BLaER1 (cell line): ENCODE data around the gene C1orf105.

Experiments used
- H3K27ac ChIP-seq: shearing (Covaris generic); formaldehyde crosslinking; 2 replicates; pipeline ENCODE4 v1.8.1; 2022
- H3K27me3 ChIP-seq: shearing (Covaris generic); formaldehyde crosslinking; 2 replicates; pipeline ENCODE4 v1.8.1; 2022
- H3K36me3 ChIP-seq: shearing (Covaris generic); formaldehyde crosslinking; 2 replicates; pipeline ENCODE4 v1.8.1; 2022
- H3K4me1 ChIP-seq: shearing (Covaris generic); formaldehyde crosslinking; 2 replicates; pipeline ENCODE4 v1.8.1; 2022
- H3K4me2 ChIP-seq: shearing (Covaris generic); formaldehyde crosslinking; 2 replicates; pipeline ENCODE4 v1.8.1; 2022
- H3K4me3 ChIP-seq: shearing (Covaris generic); formaldehyde crosslinking; 2 replicates; pipeline ENCODE4 v1.8.1; 2022
- H3K9ac ChIP-seq: shearing (Covaris generic); formaldehyde crosslinking; 2 replicates; pipeline ENCODE4 v1.8.1; 2022
- H3K9me3 ChIP-seq: shearing (Covaris generic); formaldehyde crosslinking; 2 replicates; pipeline ENCODE4 v1.8.1; 2022
- H4K20me1 ChIP-seq: shearing (Covaris generic); formaldehyde crosslinking; 2 replicates; pipeline ENCODE4 v1.8.1; 2022
- Cebpa-rat ChIP-seq: shearing (Covaris generic); IDR thresholded peaks from 2 replicates; pipeline ENCODE4 v1.8.1; 2022

The C1orf105 gene

GRCh38 chr1:172467446-172467845 is 47.0 kb downstream of the C1orf105 start:
- H3K9me3 ChIP-seq: no peaks in the 10 kb centered on the region
- TF ChIP-seq Cebpa-rat: no peak
- no peak overlapping the region for H3K4me3 ChIP-seq
- H3K9ac ChIP-seq: no peak overlapping the region
- H3K4me2 ChIP-seq: no peak overlapping the region
- no peak overlapping the region for H3K27ac ChIP-seq
- H3K36me3 ChIP-seq: no peaks in the 10 kb centered on the region
- H4K20me1 ChIP-seq: no peaks in the 10 kb centered on the region
- H3K27me3 ChIP-seq: no peaks in the 10 kb centered on the region
- H3K4me1 ChIP-seq: no peaks in the 10 kb centered on the region

- H3K9ac ChIP-seq: no peak overlapping the region
- no peak overlapping the region for H3K27ac ChIP-seq
- no peaks in the 10 kb centered on the region for H3K9me3 ChIP-seq
- H3K27me3 ChIP-seq: no peaks in the 10 kb centered on the region
- no peaks in the 10 kb centered on the region for H3K4me1 ChIP-seq
- H3K4me3 ChIP-seq: no peak overlapping the region
- TF ChIP-seq Cebpa-rat: no peak
- H3K4me2 ChIP-seq: no peak overlapping the region
- no peaks in the 10 kb centered on the region for H4K20me1 ChIP-seq
- H3K36me3 ChIP-seq: no peaks in the 10 kb centered on the region
Measured at GRCh38 chr1:172468296-172468695, 47.8 kb downstream of the C1orf105 start.

GRCh38 chr1:172469717-172470116 is 49.2 kb downstream of the C1orf105 start:
- Histone ChIP-seq H3K27me3 (no peaks in the 10 kb centered on the region), H3K27ac (no peak overlapping the region)
- TF ChIP-seq Cebpa-rat: no peak

GRCh38 chr1:172470149-172470548 is 49.7 kb downstream of the C1orf105 start:
- H3K36me3 ChIP-seq: no peaks in the 10 kb centered on the region

More at GRCh38 chr1:172469717-172470116, 49.2 kb downstream of the C1orf105 start:
- no peaks in the 10 kb centered on the region for H3K4me1 ChIP-seq
- no peak overlapping the region for H3K4me3 ChIP-seq
- no peaks in the 10 kb centered on the region for H3K9me3 ChIP-seq
- no peaks in the 10 kb centered on the region for H3K36me3 ChIP-seq
- no peak overlapping the region for H3K9ac ChIP-seq
- H3K4me2 ChIP-seq: no peak overlapping the region
- no peaks in the 10 kb centered on the region for H4K20me1 ChIP-seq

GRCh38 chr1:172471666-172472065 is 51.2 kb downstream of the C1orf105 start:
- no peak overlapping the region for H3K9ac ChIP-seq
- no peaks in the 10 kb centered on the region for H3K4me1 ChIP-seq
- H3K4me2 ChIP-seq: no peak overlapping the region
- no peaks in the 10 kb centered on the region for H3K9me3 ChIP-seq
- no peaks in the 10 kb centered on the region for H3K36me3 ChIP-seq
- no peak overlapping the region for H3K4me3 ChIP-seq
- no peaks in the 10 kb centered on the region for H4K20me1 ChIP-seq
- no peak for TF ChIP-seq Cebpa-rat
- H3K27ac ChIP-seq: no peak overlapping the region
- no peaks in the 10 kb centered on the region for H3K27me3 ChIP-seq

More at GRCh38 chr1:172470149-172470548, 49.7 kb downstream of the C1orf105 start:
- no peaks in the 10 kb centered on the region for H4K20me1 ChIP-seq
- no peak overlapping the region for H3K27ac ChIP-seq
- H3K4me1 ChIP-seq: no peaks in the 10 kb centered on the region
- no peaks in the 10 kb centered on the region for H3K9me3 ChIP-seq
- no peaks in the 10 kb centered on the region for H3K27me3 ChIP-seq
- H3K4me3 ChIP-seq: no peak overlapping the region
- TF ChIP-seq Cebpa-rat: no peak
- H3K9ac ChIP-seq: no peak overlapping the region
- no peak overlapping the region for H3K4me2 ChIP-seq

- H3K4me2 ChIP-seq: no peak overlapping the region
- H3K27me3 ChIP-seq: no peaks in the 10 kb centered on the region
- H3K9ac ChIP-seq: no peak overlapping the region
- H3K9me3 ChIP-seq: no peaks in the 10 kb centered on the region
- H4K20me1 ChIP-seq: no peaks in the 10 kb centered on the region
- H3K36me3 ChIP-seq: no peaks in the 10 kb centered on the region
- TF ChIP-seq Cebpa-rat: no peak
- H3K27ac ChIP-seq: no peak overlapping the region
- H3K4me3 ChIP-seq: no peak overlapping the region
- no peaks in the 10 kb centered on the region for H3K4me1 ChIP-seq
Measured at GRCh38 chr1:172472495-172472894, 52.0 kb downstream of the C1orf105 start.

- H3K9me3 ChIP-seq: no peaks in the 10 kb centered on the region
- no peaks in the 10 kb centered on the region for H3K27me3 ChIP-seq
- TF ChIP-seq Cebpa-rat: no peak
- no peak overlapping the region for H3K27ac ChIP-seq
- no peaks in the 10 kb centered on the region for H3K4me1 ChIP-seq
- H3K36me3 ChIP-seq: no peaks in the 10 kb centered on the region
- no peaks in the 10 kb centered on the region for H4K20me1 ChIP-seq
- H3K9ac ChIP-seq: no peak overlapping the region
- H3K4me3 ChIP-seq: no peak overlapping the region
- H3K4me2 ChIP-seq: no peak overlapping the region
Measured at GRCh38 chr1:172473302-172473701, 52.8 kb downstream of the C1orf105 start.

- Histone ChIP-seq H3K4me1 (no peaks in the 10 kb centered on the region), H3K9ac (no peak overlapping the region), H3K27ac (no peak overlapping the region), H3K4me2 (no peak overlapping the region), H3K36me3 (no peaks in the 10 kb centered on the region), H4K20me1 (no peaks in the 10 kb centered on the region), H3K9me3 (no peaks in the 10 kb centered on the region), H3K4me3 (no peak overlapping the region), H3K27me3 (no peaks in the 10 kb centered on the region)
- TF ChIP-seq Cebpa-rat: no peak
Measured at GRCh38 chr1:172473842-172474241, 53.4 kb downstream of the C1orf105 start.

- Histone ChIP-seq H4K20me1 (no peaks in the 10 kb centered on the region), H3K27ac (no peak overlapping the region), H3K4me2 (no peak overlapping the region), H3K27me3 (no peaks in the 10 kb centered on the region), H3K9me3 (no peaks in the 10 kb centered on the region), H3K4me3 (no peak overlapping the region), H3K4me1 (peaks cover 15% of the 10 kb centered on the region), H3K9ac (no peak overlapping the region), H3K36me3 (no peaks in the 10 kb centered on the region)
- no peak for TF ChIP-seq Cebpa-rat
Measured at GRCh38 chr1:172476218-172476811, 55.8 kb downstream of the C1orf105 start.

- H3K4me3 ChIP-seq: no peak overlapping the region
- no peaks in the 10 kb centered on the region for H3K36me3 ChIP-seq
- H3K9me3 ChIP-seq: no peaks in the 10 kb centered on the region
- H3K4me2 ChIP-seq: no peak overlapping the region
- TF ChIP-seq Cebpa-rat: no peak
- H3K27me3 ChIP-seq: no peaks in the 10 kb centered on the region
- H4K20me1 ChIP-seq: no peaks in the 10 kb centered on the region
- H3K4me1 ChIP-seq: peaks cover 15% of the 10 kb centered on the region
- no peak overlapping the region for H3K9ac ChIP-seq
- H3K27ac ChIP-seq: no peak overlapping the region
Measured at GRCh38 chr1:172477216-172477615, 56.7 kb downstream of the C1orf105 start.

- Histone ChIP-seq H4K20me1 (no peaks in the 10 kb centered on the region), H3K27me3 (no peaks in the 10 kb centered on the region), H3K9me3 (no peaks in the 10 kb centered on the region), H3K4me1 (peaks cover 15% of the 10 kb centered on the region), H3K9ac (no peak overlapping the region), H3K4me2 (no peak overlapping the region), H3K27ac (no peak overlapping the region), H3K36me3 (no peaks in the 10 kb centered on the region), H3K4me3 (no peak overlapping the region)
- no peak for TF ChIP-seq Cebpa-rat
Measured at GRCh38 chr1:172477741-172478140, 57.3 kb downstream of the C1orf105 start.
